Epithelial cell of umbilical artery (primary cell): ENCODE results near the gene RHOJ. TPM values are rescaled to one million over a fixed set of nuclear protein-coding genes. Genes with fewer than 3 reads are reported as not detected.

Source experiments
- total RNA-seq: library from RNA; depleted of rRNA; stranded (reverse); fragments of >200 nt; gene quantifications from 2 replicates; pipeline ENCODE4 v1.2.3, GENCODE V29; 2014

RHOJ gene
- total RNA-seq: 31.5 and 40.3 TPM in 2 replicates

GRCh38 chr14:63204407-63205043 is at the start of gene RHOJ:
Gene RHOJ, plus strand, starts transcription at chr14:63204443. Its CDS starts 427 bp downstream, at chr14:63204870.

GRCh38 chr14:63318835-63319234 is 114.6 kb downstream of the RHOJ start, which contains the start of gene GPHB5:
Gene GPHB5, minus strand, starts transcription at chr14:63318935. Its CDS starts 1,086 bp downstream, at chr14:63317849.

Other genes starting within 250 kb of the RHOJ start
- gene KCNH5, start 159.0 kb upstream of the RHOJ start, total RNA-seq: not detected in 2 replicates
- not detected in 2 replicates for gene GPHB5, start 114.5 kb downstream of the RHOJ start, total RNA-seq